ENCODE results near the gene ADH1B.
"Not testable (repeated sequence)": the region's sequence is repeated elsewhere in the genome, so short reads cannot be mapped to it uniquely, and the experiment has no call there.

ADH1B gene

DNA sequence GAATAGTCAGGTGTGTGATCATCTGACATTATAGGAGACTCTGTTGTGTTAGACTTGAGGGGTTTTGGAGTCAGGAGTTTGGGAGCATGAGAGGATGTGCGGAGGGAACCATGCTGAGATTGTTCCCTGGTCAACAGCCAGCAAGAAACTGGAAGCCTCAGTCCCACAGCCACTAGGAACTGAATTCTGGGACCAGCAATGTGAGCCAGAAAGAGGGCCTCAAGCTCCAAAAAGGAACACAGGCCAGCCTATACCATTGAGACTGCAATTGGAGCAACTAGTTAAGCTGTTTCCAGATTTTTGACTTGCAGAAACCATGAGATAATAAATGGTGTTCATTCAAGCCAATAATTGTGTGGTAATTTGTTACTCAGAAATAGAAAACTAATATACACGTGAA, 8.7 kb upstream of the ADH1B start:
- DNase-seq, result no peak

DNA sequence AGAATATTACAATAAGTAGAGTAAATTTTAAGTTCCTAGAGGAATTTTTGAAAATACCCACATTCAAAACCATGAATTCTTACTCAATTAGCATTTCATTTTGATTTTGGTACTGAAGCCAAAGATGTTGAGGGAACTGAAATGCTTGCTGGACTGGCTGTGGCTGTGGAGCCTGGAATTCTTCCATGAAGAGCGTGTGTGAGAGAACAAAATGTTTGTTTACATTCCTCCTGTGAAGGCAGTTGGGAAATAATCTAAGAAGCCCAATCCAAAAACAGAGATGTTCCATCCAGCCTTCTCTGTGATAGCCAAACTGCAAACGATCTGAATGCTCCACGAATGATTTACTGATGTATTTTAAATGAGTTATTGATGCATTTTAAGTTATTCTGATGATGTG, 3.8 kb upstream of the ADH1B start:
- DNase-seq, result no peak

DNA sequence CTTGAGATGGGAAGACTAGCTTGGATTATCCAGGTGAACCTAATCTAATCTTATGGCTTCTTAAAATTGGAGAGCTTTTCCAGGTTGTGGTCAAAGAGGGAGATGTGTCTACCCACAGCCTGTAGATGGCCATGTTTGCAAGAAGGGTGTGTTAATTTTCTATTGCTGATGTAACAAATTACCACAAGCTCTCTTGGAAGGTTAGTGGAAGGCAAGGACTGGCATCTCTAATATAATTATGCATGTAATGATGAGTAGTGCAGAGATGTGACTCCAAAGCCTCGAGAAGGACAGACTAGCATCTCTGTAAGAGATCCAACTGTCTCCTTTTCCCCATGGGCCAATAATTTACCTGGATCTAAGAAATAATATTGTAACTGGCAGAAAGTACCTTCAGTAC, 3.2 kb upstream of the ADH1B start:
- no peak for DNase-seq

DNA sequence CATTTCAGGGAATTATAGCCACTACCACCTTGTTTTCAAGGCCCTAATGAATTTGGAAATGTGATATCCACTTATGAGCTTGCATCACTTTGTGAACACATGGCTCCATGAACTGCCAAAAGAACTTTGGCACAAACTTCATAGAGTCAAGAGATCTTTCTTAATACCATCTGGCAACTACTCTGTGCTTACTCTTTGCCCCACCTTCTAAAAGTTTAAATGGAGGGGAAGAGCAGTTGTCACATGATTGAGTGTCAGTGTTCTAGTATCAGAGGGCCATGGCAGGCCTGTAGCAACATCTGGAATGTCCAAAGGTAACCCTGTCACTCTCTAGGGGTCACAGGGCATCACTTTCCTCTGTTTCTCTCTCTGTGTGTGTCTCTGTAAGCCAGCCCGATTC, 2.6 kb upstream of the ADH1B start:
- DNase-seq, result no peak

DNA sequence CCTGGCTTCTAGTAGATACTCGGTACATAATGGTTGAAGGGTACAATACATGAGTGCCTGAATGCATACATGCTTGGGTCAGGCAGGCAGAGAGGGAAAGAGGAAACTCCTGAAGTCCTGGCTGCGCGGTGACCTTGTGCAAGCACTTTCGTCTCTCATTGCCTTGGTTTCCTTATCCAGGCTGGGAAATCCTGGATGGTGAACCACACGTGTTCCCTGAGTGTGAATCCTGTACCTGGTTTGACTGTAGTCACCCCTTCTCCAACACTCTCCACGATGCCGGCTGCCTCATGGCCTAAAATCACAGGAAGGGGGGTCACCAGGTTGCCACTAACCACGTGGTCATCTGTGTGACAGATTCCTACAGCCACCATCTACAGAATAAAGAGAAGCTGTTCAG, 3.4 kb downstream of the ADH1B start:
- not testable (repeated sequence) for DNase-seq

DNA sequence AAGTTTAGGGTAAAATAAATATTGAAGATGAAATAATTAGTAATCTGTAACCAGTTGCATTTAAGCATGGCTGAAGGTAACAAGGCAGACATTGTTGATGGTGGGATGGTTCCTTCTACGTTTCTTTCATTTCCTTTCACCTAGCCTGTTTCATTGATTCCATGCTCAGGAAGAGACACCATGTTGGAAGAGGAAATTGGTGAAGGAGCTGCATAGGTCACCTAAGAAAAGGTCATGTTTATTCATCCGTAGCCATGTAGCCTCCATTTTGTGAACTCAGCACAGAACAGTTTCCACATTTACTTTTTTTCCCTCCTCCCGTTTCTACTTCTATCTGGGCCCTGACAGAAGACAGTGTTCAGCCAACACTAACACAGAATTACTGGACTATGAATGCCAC, 3.8 kb downstream of the ADH1B start:
- no peak for DNase-seq

DNA sequence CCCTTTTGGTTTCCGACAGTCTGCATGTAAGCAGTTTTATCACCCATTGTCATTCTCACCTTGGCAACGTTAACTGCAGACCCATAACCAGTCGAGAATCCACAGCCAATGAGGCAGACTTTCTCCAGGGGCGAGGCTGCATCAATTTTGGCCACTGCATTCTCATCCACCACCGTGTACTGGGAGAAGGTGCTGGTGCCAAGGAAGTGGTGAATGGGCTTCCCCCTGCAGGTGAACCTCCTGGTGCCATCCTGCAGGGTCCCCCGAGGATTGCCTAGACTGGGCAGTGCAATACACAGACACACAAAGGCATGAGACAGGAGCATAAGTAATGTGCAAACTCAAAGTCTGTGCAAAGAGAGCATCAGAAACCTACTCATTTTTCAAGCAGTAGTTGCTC, 5.4 kb downstream of the ADH1B start:
- DNase-seq, result no peak

DNA sequence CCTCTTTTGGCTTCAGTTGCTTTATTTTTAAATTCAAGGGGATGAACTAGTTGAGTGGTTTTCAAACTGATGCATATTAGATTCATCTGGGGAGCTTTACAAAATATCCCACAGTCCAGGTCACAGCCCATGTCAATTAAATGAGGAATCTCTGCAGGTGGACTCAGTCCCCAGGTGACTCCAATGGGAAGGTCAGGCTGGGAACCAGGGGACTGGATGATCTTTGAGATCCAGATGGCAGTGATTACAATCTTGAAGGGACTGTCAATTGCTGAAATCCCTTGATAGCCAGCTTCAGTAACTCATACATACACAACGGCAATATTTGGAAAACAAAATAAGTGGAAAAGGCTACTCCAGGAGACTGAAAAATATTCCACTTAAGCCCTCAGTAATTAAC, 7.0 kb downstream of the ADH1B start:
- DNase-seq, result no peak

DNA sequence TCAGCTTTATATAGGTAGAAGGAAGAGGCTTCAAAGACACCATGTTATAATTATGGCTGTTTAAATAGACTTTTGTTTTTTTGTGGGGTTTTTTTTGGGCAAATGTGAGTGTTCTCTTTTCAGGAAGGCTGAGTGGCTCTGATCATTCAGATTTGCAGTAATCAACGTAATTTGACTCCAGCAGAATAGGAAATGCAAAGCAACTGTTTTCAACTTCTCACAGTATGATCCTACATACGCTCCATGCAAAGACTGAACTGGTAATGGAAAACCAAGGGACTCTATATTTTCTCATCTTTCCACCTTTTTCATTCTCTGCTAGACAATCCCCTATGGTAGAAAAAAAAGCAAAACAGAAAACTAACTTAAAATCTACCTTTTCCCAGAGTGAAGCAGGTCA, 10.8 kb downstream of the ADH1B start:
- DNase-seq, result no peak

DNA sequence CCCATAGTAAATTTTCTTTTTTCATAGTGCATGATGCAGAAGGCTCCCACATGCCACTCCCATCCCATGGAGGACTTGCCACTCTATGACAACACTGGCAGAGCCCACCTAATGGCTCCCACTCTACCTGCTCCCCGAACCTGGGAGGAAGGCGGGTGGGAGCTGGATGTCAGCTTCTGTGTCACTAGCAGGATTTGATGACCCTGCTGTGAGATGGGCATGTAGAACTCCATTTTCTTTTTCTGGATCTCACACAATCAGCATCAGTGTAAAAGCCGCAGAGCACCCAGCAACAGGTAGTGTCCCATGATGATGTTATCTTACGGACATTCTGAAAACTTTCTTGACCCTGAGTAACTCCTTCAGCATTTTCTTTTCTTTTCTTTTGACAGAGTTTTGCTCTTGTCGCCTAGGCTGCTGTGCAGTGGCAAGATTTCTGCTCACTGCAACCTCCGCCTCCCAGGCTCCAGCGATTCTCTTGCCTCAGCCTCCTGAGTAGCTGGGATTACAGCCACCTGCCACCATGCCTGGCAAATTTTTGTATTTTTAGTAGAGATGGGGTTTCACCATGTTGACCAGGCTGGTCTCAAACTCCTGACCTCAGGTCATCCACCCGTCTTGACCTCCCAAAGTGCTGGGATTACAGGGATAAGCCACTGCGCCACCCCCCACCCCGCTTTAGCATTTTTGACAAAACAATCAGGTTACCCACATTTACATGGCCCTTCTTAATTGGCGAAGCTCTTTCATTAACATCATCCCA, 15.4 kb downstream of the ADH1B start:
- no peak for DNase-seq

DNA sequence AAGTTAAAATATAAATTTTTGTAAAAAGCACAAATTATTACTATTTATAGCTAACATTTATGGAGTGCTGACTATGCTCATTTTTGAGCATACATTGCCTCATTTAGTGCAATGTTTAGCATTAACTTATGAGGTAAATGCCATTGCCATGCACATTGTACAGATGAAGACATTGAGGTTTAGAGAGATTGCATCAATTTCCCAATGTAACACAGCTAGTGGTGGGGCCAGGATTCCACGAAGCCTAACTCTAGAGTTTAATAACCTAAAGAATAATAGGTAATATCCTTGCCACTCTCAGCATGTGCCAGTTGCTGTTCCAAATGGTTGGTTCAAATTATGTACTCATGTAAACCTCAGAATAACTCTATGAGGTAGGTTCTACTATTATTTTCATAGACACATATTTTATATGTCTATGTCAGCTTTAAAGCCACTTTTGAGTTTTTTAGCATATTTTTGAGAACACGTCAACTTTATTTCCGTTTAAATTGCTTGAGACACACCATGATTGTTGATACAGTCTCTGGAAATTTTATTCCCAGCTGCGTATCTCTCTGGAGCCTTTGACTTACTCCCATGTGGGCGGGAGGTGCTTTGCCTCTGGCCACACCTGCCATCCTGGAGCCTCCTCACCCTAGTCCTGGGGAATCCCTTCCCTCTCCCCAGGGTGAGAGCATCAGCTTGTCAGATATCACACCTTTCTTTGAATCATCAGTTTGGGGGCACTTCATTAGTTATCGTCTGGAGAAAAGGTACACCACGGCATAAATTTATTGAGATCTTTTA, 19.6 kb downstream of the ADH1B start:
- no peak for DNase-seq

DNA sequence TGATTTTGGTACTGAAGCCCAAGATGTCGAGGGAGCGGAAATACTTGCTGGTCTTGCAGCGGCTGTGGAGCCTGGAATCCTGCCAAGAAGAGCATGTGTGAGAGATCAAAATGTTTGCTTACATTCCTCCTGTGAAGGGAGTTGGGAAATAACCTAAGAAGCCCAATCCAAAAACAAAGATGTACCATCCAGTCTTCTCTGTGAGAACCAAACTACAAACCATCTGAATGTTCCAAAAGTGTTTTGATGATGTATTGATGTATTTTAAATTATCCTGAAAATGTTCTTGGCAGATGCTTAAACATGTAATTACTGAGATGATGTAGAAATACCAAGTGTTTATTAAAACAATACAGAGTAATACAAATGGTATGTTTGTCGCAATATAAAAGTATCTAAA, 20.3 kb downstream of the ADH1B start:
- peak; percentile 46 for DNase-seq

DNA sequence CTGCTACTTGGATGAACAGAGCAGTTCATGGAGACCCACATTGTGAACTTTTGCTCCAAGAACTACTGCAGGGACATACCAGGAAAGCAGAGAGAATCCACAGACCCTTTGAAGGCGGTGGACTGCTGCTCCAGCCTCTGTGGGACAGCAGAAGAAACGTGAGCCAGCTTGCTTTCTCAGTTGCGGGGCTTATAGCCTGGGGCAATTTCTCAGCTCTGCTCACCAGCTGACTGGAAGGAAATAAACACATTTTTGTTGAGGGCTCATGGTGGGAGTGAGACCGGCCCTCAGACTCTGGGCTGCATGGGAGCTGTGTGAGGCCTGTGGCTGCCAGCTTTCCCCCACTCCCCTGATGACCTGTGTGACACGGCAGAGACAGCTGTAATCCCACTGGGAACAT, 27.8 kb downstream of the ADH1B start:
- no peak for DNase-seq

DNA sequence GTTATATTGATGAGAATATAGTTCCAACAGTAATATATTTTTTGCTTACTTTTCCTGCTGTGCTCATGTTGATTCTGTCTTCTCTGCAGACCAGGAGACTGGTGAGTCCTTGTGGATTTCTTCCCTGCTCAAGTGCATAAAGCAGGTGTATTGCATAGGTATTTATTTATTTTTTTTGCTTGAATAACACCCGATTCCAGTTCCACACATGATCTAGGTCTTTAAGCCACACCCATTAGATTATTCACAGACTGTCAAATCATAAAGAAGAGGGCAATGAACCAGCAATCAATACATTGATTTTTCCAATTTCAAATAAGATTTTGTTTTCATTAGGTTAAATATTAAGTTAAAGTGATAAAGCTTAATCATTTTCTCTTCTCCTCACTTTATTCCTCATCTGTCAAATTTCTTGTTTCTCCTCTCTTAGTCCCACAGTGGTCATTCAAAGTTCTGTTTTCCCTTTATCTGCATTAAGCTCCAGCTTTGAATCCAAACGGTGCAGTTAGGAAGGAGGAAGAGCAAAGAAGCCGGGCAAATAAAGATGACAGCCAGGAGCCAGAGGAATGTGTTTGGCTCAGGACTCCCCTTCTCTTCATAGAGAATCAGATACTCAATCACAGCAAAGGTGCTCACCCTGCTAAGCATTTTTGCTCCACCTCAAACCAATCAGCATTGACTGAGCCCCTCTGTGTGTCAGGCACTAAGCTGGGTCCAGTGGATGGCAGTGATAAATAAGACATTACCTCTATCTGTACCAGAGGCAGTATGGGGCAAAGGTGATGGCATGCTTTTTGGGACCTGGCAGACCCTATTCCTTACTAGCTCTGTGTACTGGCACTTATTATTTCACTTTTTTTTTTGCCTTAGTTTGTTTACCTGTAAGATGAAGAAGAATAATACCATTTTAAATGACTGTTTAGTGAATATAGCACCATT, 30.1 kb downstream of the ADH1B start, which contains the start of gene ADH1A:
Gene ADH1A, minus strand, starts transcription at position 138 of the 939 bp plus-strand sequence. Its CDS starts 71 bp downstream, at position 67.
- DNase-seq, result no peak

DNA sequence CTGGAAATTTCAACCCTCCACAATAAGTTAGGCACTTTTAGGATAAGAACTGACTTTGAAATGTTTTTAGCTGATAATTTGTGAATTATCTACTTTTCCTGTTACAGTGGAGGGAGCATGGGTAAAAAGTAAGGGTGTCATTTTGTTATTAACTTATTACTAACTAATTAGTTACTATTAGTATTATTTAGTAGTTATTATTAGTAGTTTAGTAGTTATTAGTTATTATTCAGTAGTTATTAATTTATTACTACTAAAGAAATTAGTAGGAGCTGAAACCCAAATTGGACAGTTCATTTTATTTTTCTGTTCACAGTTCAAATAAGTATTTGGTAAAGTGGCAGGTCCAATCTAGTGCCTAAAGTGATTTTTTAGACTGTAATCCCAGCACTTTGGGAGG, 35.8 kb downstream of the ADH1B start:
- DNase-seq, result no peak

DNA sequence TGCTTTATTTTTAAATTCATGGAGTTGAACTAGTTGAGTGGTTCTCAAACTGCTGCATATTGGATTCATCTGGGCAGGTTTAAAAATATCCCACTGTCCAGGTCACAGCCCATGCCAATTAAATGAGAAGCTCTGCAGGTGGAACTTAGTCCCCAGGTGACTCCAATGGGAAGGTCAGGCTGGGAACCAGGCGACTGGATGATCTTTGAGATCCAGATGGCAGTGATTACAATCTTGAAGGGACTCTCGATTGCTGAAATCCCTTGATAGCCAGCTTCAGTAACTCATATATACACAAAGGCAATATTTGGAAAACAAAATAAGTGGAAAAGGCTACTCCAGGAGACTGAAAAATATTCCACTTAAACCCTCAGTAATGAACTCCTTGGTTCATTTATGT, 38.5 kb downstream of the ADH1B start:
- no peak for DNase-seq

DNA sequence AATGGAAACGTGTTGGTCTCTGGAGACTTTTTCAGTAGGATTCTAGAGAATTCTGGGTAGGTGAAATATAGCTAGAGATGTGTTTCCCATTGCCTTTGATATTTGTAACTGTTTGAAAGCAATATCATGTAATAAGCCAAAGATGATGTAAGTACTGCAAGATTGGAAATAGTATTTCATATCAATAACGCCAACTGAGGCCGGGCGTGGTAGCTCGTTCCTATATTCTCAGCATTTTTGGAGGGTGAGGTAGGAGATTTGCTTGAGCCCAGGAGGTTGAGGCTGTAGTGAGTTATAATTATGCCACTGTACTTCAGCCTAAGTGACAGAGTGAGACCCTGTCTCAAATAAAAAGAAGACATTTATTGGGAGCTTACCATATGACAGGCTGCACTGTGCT, 39.9 kb downstream of the ADH1B start:
- no peak for DNase-seq

DNA sequence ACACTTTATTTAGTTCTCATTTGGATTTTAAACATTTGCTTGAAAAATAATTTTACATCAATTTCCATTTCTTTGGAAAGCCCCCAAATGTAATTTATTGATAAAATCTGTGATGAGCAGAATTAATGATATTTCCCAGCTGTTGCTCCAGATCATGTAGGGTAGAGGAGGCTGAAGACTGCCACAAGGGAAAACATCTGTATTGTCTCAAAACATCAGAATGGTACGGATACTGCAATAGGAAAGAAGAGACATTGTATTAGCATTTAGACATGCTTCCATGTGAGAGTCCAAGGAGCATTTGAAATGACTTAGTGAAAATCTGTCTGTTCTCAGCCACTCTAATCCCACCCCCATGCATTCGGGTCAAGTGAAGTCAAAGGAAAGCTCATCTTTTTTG, 44.8 kb downstream of the ADH1B start:
- no peak for DNase-seq

DNA sequence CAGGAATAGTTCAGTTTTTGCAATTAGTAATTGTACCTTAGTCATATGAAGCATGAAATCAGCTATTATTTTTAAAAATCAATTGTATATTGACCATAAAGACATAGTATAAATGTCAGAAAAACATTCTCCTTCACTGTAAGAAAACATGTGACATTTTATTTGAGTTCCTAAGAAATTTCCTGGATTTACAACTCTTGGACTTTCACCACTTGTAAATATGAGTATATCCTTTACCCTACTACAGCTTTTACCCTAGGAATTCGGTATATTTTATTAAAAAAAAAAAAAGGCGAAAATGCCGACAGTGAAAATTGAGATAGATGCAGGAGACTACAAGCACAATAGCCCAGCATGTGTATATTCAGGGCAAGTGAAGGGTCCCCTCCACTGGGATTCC, 45.3 kb downstream of the ADH1B start:
- no peak for DNase-seq

DNA sequence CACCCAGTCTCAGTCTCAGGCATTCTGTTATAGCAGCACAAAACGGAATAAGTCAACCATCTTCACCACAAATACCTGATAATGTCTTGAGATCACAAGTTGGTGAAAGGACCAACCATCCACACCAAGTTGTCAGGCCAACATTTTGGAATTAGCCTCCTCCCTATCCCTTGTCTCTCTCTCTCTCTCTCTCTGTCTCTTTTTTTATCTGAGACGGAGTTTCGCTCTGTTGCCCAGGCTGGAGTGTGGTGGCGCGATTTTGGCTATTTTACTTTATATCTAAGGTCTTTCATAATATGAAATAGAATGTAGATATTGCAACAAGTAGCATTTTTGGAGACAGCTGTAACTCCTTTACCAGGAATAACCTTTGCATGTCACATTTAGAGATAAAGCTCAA, 46.2 kb downstream of the ADH1B start:
- DNase-seq, result no peak

DNA sequence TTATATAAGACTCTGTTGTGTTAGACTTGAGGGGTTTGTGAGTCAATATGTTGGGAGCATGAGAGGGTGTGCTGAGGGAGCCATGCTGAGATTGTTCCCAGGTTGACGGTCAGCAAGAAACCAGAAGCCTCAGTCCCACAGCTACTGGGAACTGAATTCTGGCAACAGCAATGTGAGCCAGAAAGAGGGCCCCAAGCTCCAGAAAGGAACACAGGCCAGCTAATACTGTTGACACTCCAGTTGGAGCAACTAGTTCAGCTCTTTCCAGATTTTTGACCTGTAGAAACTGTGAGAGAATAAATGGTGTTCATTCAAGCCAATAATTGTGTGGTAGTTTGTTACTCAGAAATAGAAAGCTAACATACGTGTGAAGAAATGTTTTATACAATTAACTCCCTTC, 47.5 kb downstream of the ADH1B start:
- DNase-seq, result no peak

DNA sequence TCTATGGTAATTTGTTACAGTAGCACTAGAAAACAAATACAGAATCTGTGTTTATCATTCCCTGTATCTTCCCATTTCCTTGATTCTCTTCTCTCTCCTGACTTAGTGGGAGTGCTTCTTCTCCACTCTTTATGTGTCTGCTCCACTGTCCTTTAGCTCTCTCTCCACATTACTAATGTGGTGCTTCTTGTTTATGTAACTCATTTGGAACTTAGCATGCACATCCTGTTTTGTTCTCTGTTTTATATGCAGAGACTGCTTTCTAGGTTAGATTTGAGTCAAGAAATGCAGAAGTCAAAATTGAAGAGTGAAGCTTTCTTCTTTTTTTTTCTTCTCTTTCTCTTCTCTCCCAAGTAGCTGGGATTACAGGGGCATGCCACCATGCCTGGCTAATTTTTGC, 56.3 kb downstream of the ADH1B start:
- no peak for DNase-seq

Measured in right kidney (tissue), 1 donor.